22Rv1 (cell line): ENCODE results near the gene NLN.

ENCODE experiments used
- CTCF ChIP-seq: fragments of 450-650 bp; IDR thresholded peaks from 2 replicates; pipeline ENCODE4 v1.5.1; 2017; ENCODE audit warnings: mild to moderate bottlenecking
- ZFX ChIP-seq: fragments of 450-650 bp; IDR thresholded peaks from 2 replicates; pipeline ENCODE4 v1.6.1; 2017; ENCODE audit warnings: antibody characterized with exemption, borderline replicate concordance

GRCh38 chr5:65803699-65804391 is 81.8 kb downstream of the NLN start:
- no peak for TF ChIP-seq CTCF
- no peak for TF ChIP-seq ZFX
